Body of pancreas (tissue), 4 donors: Measurements from ENCODE around the gene COX6B2.

ENCODE experiments used
- POLR2A ChIP-seq, 3 donors: fragments of 450-650 bp; IDR thresholded peaks; one replicate each; pipeline ENCODE4 v1.6.1; 2016; ENCODE audit warnings: antibody characterized with exemption in 3 of 3, mild to moderate bottlenecking in 2 of 3
- TF ChIP-seq, protein P1 (sequence below), 7 experiments: fragments of 450-650 bp in 4 of 7; fragments of 200-600 bp in 3 of 7; sonication (generic) in 3 of 7; IDR thresholded peaks; one replicate each; pipeline ENCODE4 v1.5.1; 2016 to 2019; ENCODE audit warnings: antibody characterized with exemption in 7 of 7

DNA sequence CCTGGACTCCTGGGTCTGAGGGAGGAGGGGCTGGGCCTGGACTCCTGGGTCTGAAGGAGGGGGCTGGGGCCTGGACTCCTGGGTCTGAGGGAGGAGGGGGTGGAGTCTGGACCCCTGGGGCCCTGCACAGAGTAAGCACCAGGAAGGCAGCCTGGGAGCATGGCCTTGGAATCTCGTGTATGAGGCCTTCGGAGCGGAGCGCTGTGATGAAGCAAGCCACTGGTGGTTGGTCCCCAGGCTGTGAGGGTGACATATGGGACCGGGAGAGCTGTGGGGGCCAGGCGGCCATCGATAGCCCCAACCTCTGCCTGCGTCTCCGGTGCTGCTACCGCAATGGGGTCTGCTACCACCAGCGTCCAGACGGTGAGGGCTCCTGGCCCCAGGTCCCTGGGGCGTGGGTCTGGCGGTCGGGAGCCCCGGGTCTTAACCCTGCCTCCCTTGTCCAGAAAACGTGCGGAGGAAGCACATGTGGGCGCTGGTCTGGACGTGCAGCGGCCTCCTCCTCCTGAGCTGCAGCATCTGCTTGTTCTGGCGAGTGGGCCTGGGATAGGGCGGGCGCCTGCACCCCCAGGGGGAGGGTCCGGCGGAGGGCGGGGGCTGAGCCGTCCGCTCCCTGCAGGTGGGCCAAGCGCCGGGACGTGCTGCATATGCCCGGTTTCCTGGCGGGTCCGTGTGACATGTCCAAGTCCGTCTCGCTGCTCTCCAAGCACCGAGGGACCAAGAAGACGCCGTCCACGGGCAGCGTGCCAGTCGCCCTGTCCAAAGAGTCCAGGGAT, 23.0 kb upstream of the COX6B2 start:
- TF ChIP-seq, protein P1, sequence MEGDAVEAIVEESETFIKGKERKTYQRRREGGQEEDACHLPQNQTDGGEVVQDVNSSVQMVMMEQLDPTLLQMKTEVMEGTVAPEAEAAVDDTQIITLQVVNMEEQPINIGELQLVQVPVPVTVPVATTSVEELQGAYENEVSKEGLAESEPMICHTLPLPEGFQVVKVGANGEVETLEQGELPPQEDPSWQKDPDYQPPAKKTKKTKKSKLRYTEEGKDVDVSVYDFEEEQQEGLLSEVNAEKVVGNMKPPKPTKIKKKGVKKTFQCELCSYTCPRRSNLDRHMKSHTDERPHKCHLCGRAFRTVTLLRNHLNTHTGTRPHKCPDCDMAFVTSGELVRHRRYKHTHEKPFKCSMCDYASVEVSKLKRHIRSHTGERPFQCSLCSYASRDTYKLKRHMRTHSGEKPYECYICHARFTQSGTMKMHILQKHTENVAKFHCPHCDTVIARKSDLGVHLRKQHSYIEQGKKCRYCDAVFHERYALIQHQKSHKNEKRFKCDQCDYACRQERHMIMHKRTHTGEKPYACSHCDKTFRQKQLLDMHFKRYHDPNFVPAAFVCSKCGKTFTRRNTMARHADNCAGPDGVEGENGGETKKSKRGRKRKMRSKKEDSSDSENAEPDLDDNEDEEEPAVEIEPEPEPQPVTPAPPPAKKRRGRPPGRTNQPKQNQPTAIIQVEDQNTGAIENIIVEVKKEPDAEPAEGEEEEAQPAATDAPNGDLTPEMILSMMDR (IDR thresholded peaks at IDR 0.05): no peak
- TF ChIP-seq POLR2A (IDR thresholded peaks at IDR 0.05): no peak
